ENCODE results near the gene SREBF1.

SREBF1 gene

DNA sequence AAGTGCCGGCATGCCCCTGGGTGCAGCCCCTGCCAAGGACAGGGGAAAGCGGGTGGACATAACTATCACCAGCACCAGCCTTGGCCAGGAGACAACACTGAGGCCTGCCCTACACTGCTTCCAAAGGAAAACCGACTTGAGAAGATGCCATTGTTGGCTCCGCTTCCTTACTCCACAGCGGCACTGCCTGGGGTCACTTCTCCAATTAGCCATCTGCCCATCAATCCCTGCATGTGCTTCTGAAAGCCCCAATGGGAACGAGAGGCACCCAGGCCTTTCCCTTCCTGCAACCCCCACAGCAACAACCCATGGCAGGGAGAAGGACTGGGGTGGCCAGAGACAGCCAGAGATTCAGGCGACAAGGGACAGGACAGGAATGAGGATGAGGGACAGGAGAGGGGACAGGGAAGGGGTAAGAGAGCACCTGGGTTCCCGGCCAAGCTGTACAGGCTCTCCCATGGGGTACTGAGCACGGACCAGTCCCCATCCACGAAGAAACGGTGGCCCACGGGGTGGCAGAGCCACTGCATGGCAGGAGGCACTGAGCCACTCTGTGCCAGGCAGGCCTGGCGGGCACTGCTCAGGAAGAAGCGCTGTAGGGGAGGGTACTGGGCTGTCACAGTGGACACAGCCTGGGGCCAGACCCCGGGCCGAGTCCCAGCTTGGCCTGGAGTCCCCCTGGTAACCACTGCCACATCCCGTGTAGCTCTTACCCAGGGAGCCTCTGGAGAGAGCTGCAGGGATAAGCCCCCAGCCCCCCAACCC lies 21.2 kb downstream of the SREBF1 start:
- no peak overlapping the region for H3K9ac ChIP-seq (ENCODE audit: low read depth, low read length, poor library complexity, severe bottlenecking)
- H3K4me2 ChIP-seq (ENCODE audit: low read depth, low read length, poor library complexity, severe bottlenecking), result no peak overlapping the region

DNA sequence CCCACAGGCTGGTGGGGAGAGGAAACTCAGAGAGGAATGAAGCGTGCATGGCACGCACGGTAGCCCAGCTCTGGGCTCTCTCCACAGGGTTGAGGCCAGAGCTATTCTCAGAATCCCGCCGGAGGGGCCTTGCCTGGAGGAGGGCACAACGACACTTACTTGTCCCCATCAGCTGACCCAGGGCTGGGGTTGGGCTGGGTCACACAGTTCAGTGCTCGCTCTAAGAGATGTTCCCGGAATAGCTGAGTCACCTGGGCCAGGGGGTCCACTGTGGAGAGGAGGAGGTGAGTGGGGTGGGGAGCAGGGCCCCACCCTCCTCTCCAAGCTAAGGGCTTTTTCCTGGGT lies 21.8 kb downstream of the SREBF1 start:
- Histone ChIP-seq H3K9me3 (ENCODE audit: insufficient read depth, low read depth, low read length) (no peaks in the 10 kb centered on the region), H3K4me3 (ENCODE audit: low read length, poor library complexity, severe bottlenecking) (no peak overlapping the region), H3K9me2 (replicated peaks; ENCODE audit: low read depth, low read length) (no peaks in the 10 kb centered on the region), H4K20me1 (ENCODE audit: insufficient read depth, low read length, poor library complexity, severe bottlenecking) (peaks cover 11% of the 10 kb centered on the region), H3K4me2 (ENCODE audit: low read depth, low read length, poor library complexity, severe bottlenecking) (no peak overlapping the region), H3K4me1 (ENCODE audit: insufficient read depth, low read length, poor library complexity, severe bottlenecking) (peaks cover 6% of the 10 kb centered on the region), H3K79me2 (ENCODE audit: insufficient read depth, low read length) (peaks cover 3% of the 10 kb centered on the region; the same call in 1 of the 2 replicates), H3K36me3 (ENCODE audit: insufficient read depth, low read length) (peaks cover 15% of the 10 kb centered on the region; the same call in 1 of the 2 replicates), H3K9ac (ENCODE audit: low read depth, low read length, poor library complexity, severe bottlenecking) (no peak overlapping the region), H3F3A (ENCODE audit: low read depth) (peaks cover 4% of the 10 kb centered on the region; the same call in 1 of the 2 replicates), H2AFZ (ENCODE audit: low read length) (no peak overlapping the region), H3K27me3 (ENCODE audit: insufficient read depth, low read length, poor library complexity, severe bottlenecking) (no peaks in the 10 kb centered on the region)
- TF ChIP-seq, protein P1, sequence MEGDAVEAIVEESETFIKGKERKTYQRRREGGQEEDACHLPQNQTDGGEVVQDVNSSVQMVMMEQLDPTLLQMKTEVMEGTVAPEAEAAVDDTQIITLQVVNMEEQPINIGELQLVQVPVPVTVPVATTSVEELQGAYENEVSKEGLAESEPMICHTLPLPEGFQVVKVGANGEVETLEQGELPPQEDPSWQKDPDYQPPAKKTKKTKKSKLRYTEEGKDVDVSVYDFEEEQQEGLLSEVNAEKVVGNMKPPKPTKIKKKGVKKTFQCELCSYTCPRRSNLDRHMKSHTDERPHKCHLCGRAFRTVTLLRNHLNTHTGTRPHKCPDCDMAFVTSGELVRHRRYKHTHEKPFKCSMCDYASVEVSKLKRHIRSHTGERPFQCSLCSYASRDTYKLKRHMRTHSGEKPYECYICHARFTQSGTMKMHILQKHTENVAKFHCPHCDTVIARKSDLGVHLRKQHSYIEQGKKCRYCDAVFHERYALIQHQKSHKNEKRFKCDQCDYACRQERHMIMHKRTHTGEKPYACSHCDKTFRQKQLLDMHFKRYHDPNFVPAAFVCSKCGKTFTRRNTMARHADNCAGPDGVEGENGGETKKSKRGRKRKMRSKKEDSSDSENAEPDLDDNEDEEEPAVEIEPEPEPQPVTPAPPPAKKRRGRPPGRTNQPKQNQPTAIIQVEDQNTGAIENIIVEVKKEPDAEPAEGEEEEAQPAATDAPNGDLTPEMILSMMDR (conservative IDR thresholded peaks at IDR 0.05; ENCODE audit: low read length), result no peak
- no peak for TF ChIP-seq EZH2phosphoT487 (IDR thresholded peaks at IDR 0.05; ENCODE audit: borderline replicate concordance)

More for the DNA sequence above, 21.2 kb downstream of the SREBF1 start:
- Histone ChIP-seq H3K9me2 (replicated peaks; ENCODE audit: low read depth, low read length) (no peaks in the 10 kb centered on the region), H3K79me2 (ENCODE audit: insufficient read depth, low read length) (peaks cover 9% of the 10 kb centered on the region), H3K27me3 (ENCODE audit: insufficient read depth, low read length, poor library complexity, severe bottlenecking) (no peaks in the 10 kb centered on the region), H2AFZ (ENCODE audit: low read length) (no peak overlapping the region), H3K4me1 (ENCODE audit: insufficient read depth, low read length, poor library complexity, severe bottlenecking) (peaks cover 12% of the 10 kb centered on the region), H3K9me3 (ENCODE audit: insufficient read depth, low read depth, low read length) (no peaks in the 10 kb centered on the region), H4K20me1 (ENCODE audit: insufficient read depth, low read length, poor library complexity, severe bottlenecking) (peaks cover 15% of the 10 kb centered on the region), H3K36me3 (ENCODE audit: insufficient read depth, low read length) (peaks cover 15% of the 10 kb centered on the region; the same call in 1 of the 2 replicates), H3K4me3 (ENCODE audit: low read length, poor library complexity, severe bottlenecking) (no peak overlapping the region), H3F3A (ENCODE audit: low read depth) (peaks cover 4% of the 10 kb centered on the region; the same call in 1 of the 2 replicates)
- TF ChIP-seq, protein P1 (conservative IDR thresholded peaks at IDR 0.05; ENCODE audit: low read length), result no peak
- no peak for TF ChIP-seq EZH2phosphoT487 (IDR thresholded peaks at IDR 0.05; ENCODE audit: borderline replicate concordance)

DNA sequence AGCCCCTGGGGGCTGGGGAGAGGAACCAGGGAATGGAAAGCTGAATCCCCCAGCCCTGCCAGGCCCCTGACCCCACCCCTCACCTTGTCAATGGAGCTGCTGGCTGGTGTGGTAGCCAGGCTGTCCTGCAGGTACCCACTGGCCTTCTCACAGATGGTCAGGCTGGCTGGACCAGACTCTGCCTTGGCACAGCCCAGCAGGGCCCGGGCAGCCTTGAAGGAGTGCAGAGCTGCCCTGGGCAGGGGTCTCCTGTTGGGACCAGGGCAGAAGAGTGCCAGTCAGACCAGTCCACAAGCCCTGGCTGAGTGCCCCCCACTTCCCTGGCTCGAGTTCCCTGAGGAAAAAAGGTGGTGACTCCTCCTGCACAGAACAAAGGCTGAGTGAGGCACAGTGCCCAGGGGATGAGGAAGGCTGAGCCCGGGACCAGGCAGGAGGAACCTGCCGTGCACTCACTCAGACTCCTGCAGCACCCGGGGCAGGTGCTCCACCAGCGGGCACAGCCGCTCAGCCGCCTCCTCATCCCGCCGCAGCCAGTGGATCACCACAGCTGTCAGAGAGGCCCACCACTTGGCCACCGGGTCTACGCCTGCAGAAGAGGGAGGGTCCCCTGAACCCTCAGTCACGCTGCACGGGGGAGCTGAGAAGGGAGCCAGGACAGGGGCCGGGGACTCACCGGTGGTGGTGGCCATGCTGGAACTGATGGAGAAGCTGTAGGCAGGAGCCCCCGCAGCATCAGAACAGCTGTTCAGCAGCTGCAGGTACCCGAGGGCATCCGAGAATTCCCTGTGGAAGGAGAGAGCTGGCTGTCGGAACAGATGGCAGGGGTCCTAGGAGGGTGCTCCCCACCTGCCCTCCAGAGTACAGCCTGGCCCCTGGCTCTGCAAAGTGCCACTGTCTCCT lies 22.4 kb downstream of the SREBF1 start:
- Histone ChIP-seq H3K9ac (ENCODE audit: low read depth, low read length, poor library complexity, severe bottlenecking) (no peak overlapping the region), H3K9me2 (replicated peaks; ENCODE audit: low read depth, low read length) (no peaks in the 10 kb centered on the region), H3K9me3 (ENCODE audit: insufficient read depth, low read depth, low read length) (no peaks in the 10 kb centered on the region), H3K4me3 (ENCODE audit: low read length, poor library complexity, severe bottlenecking) (no peak overlapping the region), H2AFZ (ENCODE audit: low read length) (no peak overlapping the region), H3F3A (ENCODE audit: low read depth) (peaks cover 4% of the 10 kb centered on the region; the same call in 1 of the 2 replicates), H3K27me3 (ENCODE audit: insufficient read depth, low read length, poor library complexity, severe bottlenecking) (no peaks in the 10 kb centered on the region), H4K20me1 (ENCODE audit: insufficient read depth, low read length, poor library complexity, severe bottlenecking) (peaks cover 8% of the 10 kb centered on the region), H3K4me2 (ENCODE audit: low read depth, low read length, poor library complexity, severe bottlenecking) (no peak overlapping the region), H3K36me3 (ENCODE audit: insufficient read depth, low read length) (peaks cover 15% of the 10 kb centered on the region; the same call in 1 of the 2 replicates), H3K79me2 (ENCODE audit: insufficient read depth, low read length) (no peaks in the 10 kb centered on the region; the same call in 1 of the 2 replicates), H3K4me1 (ENCODE audit: insufficient read depth, low read length, poor library complexity, severe bottlenecking) (no peaks in the 10 kb centered on the region)
- TF ChIP-seq EZH2phosphoT487 (IDR thresholded peaks at IDR 0.05; ENCODE audit: borderline replicate concordance), result no peak
- TF ChIP-seq, protein P1 (conservative IDR thresholded peaks at IDR 0.05; ENCODE audit: low read length), result no peak
